ELF-1 (cell line): ENCODE results near the gene NME7.
"Not testable (repeated sequence)": the region's sequence is repeated elsewhere in the genome, so short reads cannot be mapped to it uniquely, and the experiment has no call there.

ENCODE experiments used
- DNase-seq: peaks from one replicate; pipeline ENCODE4 v3.0.0-alpha.2; 2016; ENCODE audit warnings: low read depth, low spot score

The NME7 gene

GRCh38 chr1:169342096-169342495 is 25.5 kb downstream of the NME7 start:
- DNase-seq = not testable (repeated sequence)

GRCh38 chr1:169340882-169341281 is 26.7 kb downstream of the NME7 start:
- DNase-seq = peak; percentile 14

- no peak for DNase-seq
These were observed 27.8 kb downstream of the NME7 start for GRCh38 chr1:169339773-169340172.

- no peak for DNase-seq
These were observed 29.0 kb downstream of the NME7 start for GRCh38 chr1:169338617-169339016.

- DNase-seq = not testable (repeated sequence)
These were observed 30.5 kb downstream of the NME7 start for GRCh38 chr1:169336947-169337715.

- not testable (repeated sequence) for DNase-seq
These were observed 32.9 kb downstream of the NME7 start for GRCh38 chr1:169334727-169335126.

- no peak for DNase-seq
These were observed 36.7 kb downstream of the NME7 start for GRCh38 chr1:169330927-169331326.

- DNase-seq = no peak
These were observed 38.2 kb downstream of the NME7 start for GRCh38 chr1:169329383-169329782.

- no peak for DNase-seq
These were observed 39.7 kb downstream of the NME7 start for GRCh38 chr1:169327875-169328274.

- DNase-seq = no peak
These were observed 40.7 kb downstream of the NME7 start for GRCh38 chr1:169326956-169327268.

GRCh38 chr1:169326261-169326955 is 41.2 kb downstream of the NME7 start:
- DNase-seq = no peak

GRCh38 chr1:169325117-169325516 is 42.5 kb downstream of the NME7 start:
- DNase-seq = peak; percentile 16

GRCh38 chr1:169322138-169322537 is 45.5 kb downstream of the NME7 start:
- DNase-seq = no peak

- no peak for DNase-seq
These were observed 46.1 kb downstream of the NME7 start for GRCh38 chr1:169321539-169321938.

- no peak for DNase-seq
These were observed 48.9 kb downstream of the NME7 start for GRCh38 chr1:169318536-169319244.

GRCh38 chr1:169316556-169316955 is 51.0 kb downstream of the NME7 start:
- DNase-seq = no peak

- DNase-seq = no peak
These were observed 55.3 kb downstream of the NME7 start for GRCh38 chr1:169312084-169312954.

GRCh38 chr1:169309178-169310166 is 58.1 kb downstream of the NME7 start:
- no peak for DNase-seq

- no peak for DNase-seq
These were observed 59.1 kb downstream of the NME7 start for GRCh38 chr1:169308313-169309039.

- DNase-seq = no peak
These were observed 60.4 kb downstream of the NME7 start for GRCh38 chr1:169307176-169307575.
